SK-N-MC (cell line): Measurements from ENCODE around the gene METTL1.

Experiments used
- DNase-seq: peaks from one replicate; pipeline ENCODE4 v3.0.0-alpha.2; 2011; ENCODE audit warnings: low read depth, low spot score
- H3K27ac ChIP-seq: fragments of 200-600 bp; sonication (generic); 2 replicates; pipeline ENCODE4 v1.5.1; 2016; ENCODE audit warnings: mixed run types
- H3K36me3 ChIP-seq: fragments of 200-600 bp; sonication (generic); 2 replicates; pipeline ENCODE4 v1.6.1; 2017; ENCODE audit warnings: antibody characterized with exemption, low read length, mixed read lengths; ENCODE audit not compliant: insufficient read depth
- H3K4me3 ChIP-seq: fragments of 200-600 bp; sonication (generic); 2 replicates; pipeline ENCODE4 v1.5.1; 2016
- H3K9ac ChIP-seq: fragments of 200-600 bp; sonication (generic); 2 replicates; pipeline ENCODE4 v1.8.0; 2017; ENCODE audit warnings: mixed run types, mixed read lengths; ENCODE audit not compliant: insufficient read length
- H3K9me3 ChIP-seq: fragments of 200-600 bp; sonication (generic); 2 replicates; pipeline ENCODE4 v1.6.1; 2017; ENCODE audit warnings: low read depth, mild to moderate bottlenecking, antibody characterized with exemption, low read length, moderate library complexity, mixed read lengths
- EZH2 ChIP-seq: fragments of 200-600 bp; sonication (generic); IDR thresholded peaks from one replicate; pipeline ENCODE4 v1.6.1; 2017; ENCODE audit warnings: antibody characterized with exemption
- FOXP2 ChIP-seq: optimal IDR thresholded peaks from 2 replicates; pipeline ENCODE3; 2011; ENCODE audit warnings: mild to moderate bottlenecking, moderate library complexity; ENCODE audit not compliant: insufficient read depth; ENCODE audit errors: extremely low read length, control extremely low read depth
- POLR2AphosphoS5 ChIP-seq: IDR thresholded peaks from 2 replicates; pipeline ENCODE4 v1.6.1; 2012; ENCODE audit warnings: mild to moderate bottlenecking, low read depth, low read length, borderline replicate concordance

The METTL1 gene

GRCh38 chr12:57767305-57767698, 4.6 kb downstream of the METTL1 start:
- Histone ChIP-seq H3K36me3 (peaks cover 24% of the 10 kb centered on the region), H3K9ac (no peak overlapping the region), H3K4me3 (no peak overlapping the region), H3K9me3 (no peaks in the 10 kb centered on the region), H3K27ac (no peak overlapping the region)
- TF ChIP-seq EZH2 (no peak), POLR2AphosphoS5 (no peak), FOXP2 (no peak)
- no peak for DNase-seq

DNA sequence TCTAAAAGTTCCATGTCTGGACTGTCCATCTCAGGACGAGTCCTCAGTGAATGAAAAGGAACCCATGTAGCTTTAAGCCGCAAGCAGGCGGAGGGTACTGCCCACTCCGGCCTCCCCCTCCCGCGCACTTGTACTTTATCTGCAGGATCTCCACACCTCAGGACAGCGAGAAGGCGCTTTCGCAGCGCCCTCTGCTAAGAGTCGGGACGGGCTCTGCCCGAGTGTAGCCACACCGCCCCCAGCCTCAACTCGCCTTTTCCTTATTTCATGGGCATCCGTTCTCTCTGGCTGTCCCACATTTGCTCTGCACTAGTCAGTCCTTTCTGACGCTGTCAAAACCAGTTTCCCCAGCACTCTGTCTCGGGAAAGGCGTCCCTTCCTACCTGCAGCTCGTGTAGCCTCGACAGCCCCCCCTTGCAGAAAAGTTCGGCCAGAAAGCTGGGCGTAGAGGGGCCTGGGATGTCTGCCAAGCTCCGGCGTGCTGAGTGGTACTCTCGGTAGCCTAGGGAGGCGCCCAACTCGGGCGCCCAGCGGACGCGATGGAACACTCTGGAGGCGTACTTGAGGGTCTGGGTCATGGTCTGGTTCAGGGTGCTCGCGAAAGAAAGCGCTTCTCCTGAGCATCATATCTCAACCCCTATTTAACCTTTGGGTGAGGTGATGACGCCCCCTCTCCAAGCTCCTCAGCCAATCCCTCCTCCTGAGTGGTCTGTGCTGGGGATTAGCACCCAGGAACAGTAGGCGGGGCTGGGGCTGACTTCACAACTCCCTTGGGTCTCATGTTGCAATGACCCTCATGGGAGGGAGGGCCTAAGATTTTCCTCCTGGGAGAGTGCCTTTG, 5.2 kb downstream of the METTL1 start, which contains the start of gene CYP27B1:
Gene CYP27B1, minus strand, starts transcription at position 615 of the 841 bp plus-strand sequence. Its CDS starts 37 bp downstream, at position 578.
- Histone ChIP-seq H3K9me3 (no peaks in the 10 kb centered on the region), H3K9ac (no peak within 1 kb of the TSS), H3K36me3 (peaks cover 24% of the 10 kb centered on the region), H3K4me3 (no peak within 1 kb of the TSS), H3K27ac (no peak within 1 kb of the TSS)
- no peak for DNase-seq
- TF ChIP-seq FOXP2 (no peak), EZH2 (no peak), POLR2AphosphoS5 (peak; percentile 31; the same call in 1 of the 2 replicates)

DNA sequence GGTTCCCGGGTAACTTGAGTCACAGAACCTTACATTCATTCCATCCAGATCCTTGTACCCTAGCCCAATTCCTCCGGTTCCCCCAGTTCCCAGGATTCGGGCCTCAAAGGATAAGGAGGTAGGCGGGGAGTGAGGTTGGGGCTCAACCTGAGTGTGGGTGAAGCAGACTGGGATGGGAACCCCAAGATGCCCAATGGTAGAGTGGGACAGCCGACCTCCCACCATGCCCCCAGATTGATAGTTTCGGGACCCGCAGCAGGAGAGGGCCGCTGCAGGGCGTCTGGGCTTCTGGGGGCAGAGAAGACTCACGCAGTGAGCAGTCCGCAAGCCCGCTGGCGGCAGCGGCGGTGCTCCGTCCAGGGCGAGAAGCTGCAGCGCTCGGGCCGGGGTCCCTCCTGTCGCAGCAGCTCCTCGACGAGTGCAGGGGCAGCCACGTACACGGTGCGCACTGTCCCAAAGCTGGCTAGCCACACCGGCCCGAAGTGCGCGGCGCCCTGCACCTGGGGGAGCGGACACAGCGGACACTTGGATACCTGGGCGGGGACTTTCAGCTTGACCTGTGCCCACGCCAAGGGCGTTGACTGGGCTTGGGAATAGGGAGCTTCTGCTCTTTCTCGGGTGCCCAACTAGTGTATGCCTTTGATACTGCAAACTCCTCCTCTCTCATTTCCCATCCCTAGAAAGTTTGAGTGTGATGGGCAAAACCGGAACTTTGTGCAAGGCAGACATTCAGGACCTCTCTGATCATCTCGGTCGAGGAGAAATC, 6.0 kb downstream of the METTL1 start:
- no peak for DNase-seq
- no peak overlapping the region for H3K27ac ChIP-seq
- H3K9me3 ChIP-seq: no peaks in the 10 kb centered on the region
- peak overlapping the region; percentile 64 for H3K4me3 ChIP-seq
- no peak for TF ChIP-seq FOXP2
- no peak for TF ChIP-seq POLR2AphosphoS5
- no peak for TF ChIP-seq EZH2
- H3K9ac ChIP-seq: no peak overlapping the region
- peaks cover 22% of the 10 kb centered on the region for H3K36me3 ChIP-seq

- Histone ChIP-seq H3K9me3 (no peaks in the 10 kb centered on the region), H3K27ac (no peak overlapping the region), H3K36me3 (peaks cover 16% of the 10 kb centered on the region; the same call in 1 of the 2 replicates), H3K9ac (no peak overlapping the region), H3K4me3 (peak overlapping the region; percentile 64)
- no peak for DNase-seq
- TF ChIP-seq POLR2AphosphoS5 (no peak), EZH2 (peak; percentile 96)
Observed at GRCh38 chr12:57765003-57765697, 6.8 kb downstream of the METTL1 start.

- DNase-seq: no peak
- Histone ChIP-seq H3K36me3 (peaks cover 11% of the 10 kb centered on the region; the same call in 1 of the 2 replicates), H3K9ac (no peak overlapping the region), H3K4me3 (peak overlapping the region; percentile 64), H3K27ac (no peak overlapping the region), H3K9me3 (no peaks in the 10 kb centered on the region)
- TF ChIP-seq FOXP2: no peak
- TF ChIP-seq POLR2AphosphoS5: no peak
- TF ChIP-seq EZH2: no peak
Observed at GRCh38 chr12:57764662-57765002, 7.3 kb downstream of the METTL1 start.

DNA sequence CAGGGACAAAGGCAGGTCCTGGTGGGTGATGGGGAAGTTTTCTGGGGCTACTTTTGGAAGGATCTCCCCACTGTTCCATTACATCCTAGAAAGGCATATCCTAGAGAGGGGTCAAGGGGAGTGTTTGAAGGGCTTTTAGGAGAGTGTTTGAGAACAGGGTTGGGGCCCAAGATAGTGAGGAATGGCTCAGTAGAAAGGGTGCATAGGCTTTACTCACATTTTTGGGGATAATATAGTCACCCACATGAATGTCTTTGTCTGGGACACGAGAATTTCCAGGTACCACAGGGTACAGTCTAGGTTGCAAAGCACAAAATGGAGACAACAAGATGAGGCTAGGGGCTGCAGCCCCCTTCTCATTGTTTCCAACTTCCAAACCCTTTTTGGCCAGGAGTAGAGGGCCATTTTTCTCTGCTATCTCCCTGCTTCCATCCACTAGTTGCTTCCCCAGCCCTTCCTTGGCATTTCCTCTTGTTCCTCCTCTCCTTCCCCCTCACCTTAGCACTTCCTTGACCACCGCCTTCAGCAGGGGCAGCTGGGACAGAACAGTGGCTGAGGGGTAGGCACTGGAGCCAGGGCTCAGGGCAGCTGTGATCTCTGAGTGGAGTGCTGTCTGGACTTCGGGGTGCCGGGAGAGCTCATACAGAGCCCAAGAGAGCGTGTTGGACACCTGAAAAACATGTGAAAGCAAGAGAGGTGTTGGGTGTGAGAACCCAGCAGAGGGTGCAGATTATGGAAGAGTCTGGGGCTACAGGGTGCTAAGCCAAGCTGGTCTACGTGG, 7.8 kb downstream of the METTL1 start:
- Histone ChIP-seq H3K9ac (no peak overlapping the region), H3K27ac (no peak overlapping the region), H3K4me3 (no peak overlapping the region), H3K36me3 (peaks cover 5% of the 10 kb centered on the region; the same call in 1 of the 2 replicates), H3K9me3 (no peaks in the 10 kb centered on the region)
- no peak for DNase-seq
- no peak for TF ChIP-seq FOXP2
- TF ChIP-seq EZH2: no peak

- DNase-seq: no peak
- H3K36me3 ChIP-seq: no peaks in the 10 kb centered on the region; the same call in 1 of the 2 replicates
- no peak overlapping the region for H3K9ac ChIP-seq
- H3K9me3 ChIP-seq: no peaks in the 10 kb centered on the region
- TF ChIP-seq FOXP2 (no peak), POLR2AphosphoS5 (no peak), EZH2 (no peak)
- H3K27ac ChIP-seq: no peak overlapping the region
- no peak overlapping the region for H3K4me3 ChIP-seq
Observed at GRCh38 chr12:57762463-57762862, 9.4 kb downstream of the METTL1 start.

GRCh38 chr12:57761391-57761998, 10.4 kb downstream of the METTL1 start:
- no peak overlapping the region for H3K27ac ChIP-seq
- no peaks in the 10 kb centered on the region; the same call in 1 of the 2 replicates for H3K36me3 ChIP-seq
- no peak for DNase-seq
- TF ChIP-seq POLR2AphosphoS5: no peak
- no peak for TF ChIP-seq EZH2
- TF ChIP-seq FOXP2: no peak
- H3K9me3 ChIP-seq: no peaks in the 10 kb centered on the region
- no peak overlapping the region for H3K9ac ChIP-seq
- no peak overlapping the region for H3K4me3 ChIP-seq
